ENCODE data around the gene B3GALT6.

The B3GALT6 gene

GRCh38 chr1:1230656-1231399 is 1.2 kb upstream of the B3GALT6 start:
- peak; percentile 16 for TF ChIP-seq CTCF (IDR thresholded peaks at IDR 0.05; ENCODE audit: poor library complexity, severe bottlenecking)
- ATAC-seq (ENCODE audit: low read depth): peak; percentile 11; the same call in 2 of the 3 replicates
- no peak for DNase-seq (ENCODE audit: low spot score)
- Histone ChIP-seq H3K36me3 (ENCODE audit: low read depth) (peaks cover 36% of the 10 kb centered on the region), H3K9me3 (ENCODE audit: severe bottlenecking) (no peaks in the 10 kb centered on the region), H3K4me3 (ENCODE audit: severe bottlenecking) (peak overlapping the region; percentile 90), H3K27me3 (ENCODE audit: insufficient read depth, poor library complexity, severe bottlenecking) (no peaks in the 10 kb centered on the region), H3K4me1 (ENCODE audit: insufficient read depth, poor library complexity, severe bottlenecking) (no peaks in the 10 kb centered on the region), H3K27ac (ENCODE audit: poor library complexity, severe bottlenecking) (peak overlapping the region; percentile 63)

- no peak for TF ChIP-seq CTCF (IDR thresholded peaks at IDR 0.05; ENCODE audit: poor library complexity, severe bottlenecking)
- H3K36me3 ChIP-seq (ENCODE audit: low read depth): peaks cover 31% of the 10 kb centered on the region
- no peaks in the 10 kb centered on the region for H3K4me1 ChIP-seq (ENCODE audit: insufficient read depth, poor library complexity, severe bottlenecking)
- H3K4me3 ChIP-seq (ENCODE audit: severe bottlenecking): peak within 1 kb of the TSS; percentile 90
- H3K27ac ChIP-seq (ENCODE audit: poor library complexity, severe bottlenecking): peak within 1 kb of the TSS; percentile 63
- no peaks in the 10 kb centered on the region for H3K27me3 ChIP-seq (ENCODE audit: insufficient read depth, poor library complexity, severe bottlenecking)
- ATAC-seq (ENCODE audit: low read depth) (peak; percentile 88), DNase-seq (ENCODE audit: low spot score) (peak; percentile 95)
- no peaks in the 10 kb centered on the region for H3K9me3 ChIP-seq (ENCODE audit: severe bottlenecking)
These were observed 433 bp upstream of the B3GALT6 start, which contains the start of gene SDF4 for GRCh38 chr1:1231400-1232207. SDF4 (minus strand) TSS chr1:1232001; CDS start chr1:1228772, 3,229 bp downstream.

DNA sequence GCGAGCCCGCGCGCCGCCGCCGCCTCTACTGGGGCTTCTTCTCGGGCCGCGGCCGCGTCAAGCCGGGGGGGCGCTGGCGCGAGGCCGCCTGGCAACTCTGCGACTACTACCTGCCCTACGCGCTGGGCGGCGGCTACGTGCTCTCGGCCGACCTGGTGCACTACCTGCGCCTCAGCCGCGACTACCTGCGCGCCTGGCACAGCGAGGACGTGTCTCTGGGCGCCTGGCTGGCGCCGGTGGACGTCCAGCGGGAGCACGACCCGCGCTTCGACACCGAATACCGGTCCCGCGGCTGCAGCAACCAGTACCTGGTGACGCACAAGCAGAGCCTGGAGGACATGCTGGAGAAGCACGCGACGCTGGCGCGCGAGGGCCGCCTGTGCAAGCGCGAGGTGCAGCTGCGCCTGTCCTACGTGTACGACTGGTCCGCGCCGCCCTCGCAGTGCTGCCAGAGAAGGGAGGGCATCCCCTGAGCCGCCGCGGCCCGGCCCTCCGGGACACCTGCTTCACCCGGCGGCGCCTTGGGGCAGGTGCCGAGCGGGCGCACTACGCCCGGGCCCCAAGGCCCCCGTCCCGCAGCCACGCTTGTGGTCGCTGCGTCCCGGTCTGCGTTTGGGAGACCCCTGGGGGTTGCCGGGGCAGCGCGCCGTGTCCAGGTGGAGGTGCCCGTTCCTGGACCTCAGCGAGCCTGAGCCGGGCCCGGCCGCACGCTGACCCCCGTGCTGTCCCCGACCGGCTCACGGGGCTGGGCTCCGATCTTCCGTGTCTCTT is 944 bp downstream of the B3GALT6 start:
- Histone ChIP-seq H3K36me3 (ENCODE audit: low read depth) (peaks cover 22% of the 10 kb centered on the region), H3K4me3 (ENCODE audit: severe bottlenecking) (peak overlapping the region; percentile 90), H3K27me3 (ENCODE audit: insufficient read depth, poor library complexity, severe bottlenecking) (no peaks in the 10 kb centered on the region), H3K27ac (ENCODE audit: poor library complexity, severe bottlenecking) (peak overlapping the region; percentile 63), H3K9me3 (ENCODE audit: severe bottlenecking) (no peaks in the 10 kb centered on the region), H3K4me1 (ENCODE audit: insufficient read depth, poor library complexity, severe bottlenecking) (peaks cover 5% of the 10 kb centered on the region)
- ATAC-seq (ENCODE audit: low read depth) (no peak), DNase-seq (ENCODE audit: low spot score) (no peak)
- no peak for TF ChIP-seq CTCF (IDR thresholded peaks at IDR 0.05; ENCODE audit: poor library complexity, severe bottlenecking)

- TF ChIP-seq CTCF (IDR thresholded peaks at IDR 0.05; ENCODE audit: poor library complexity, severe bottlenecking): no peak
- Histone ChIP-seq H3K27me3 (ENCODE audit: insufficient read depth, poor library complexity, severe bottlenecking) (no peaks in the 10 kb centered on the region), H3K4me3 (ENCODE audit: severe bottlenecking) (no peak overlapping the region), H3K4me1 (ENCODE audit: insufficient read depth, poor library complexity, severe bottlenecking) (peaks cover 10% of the 10 kb centered on the region), H3K36me3 (ENCODE audit: low read depth) (peaks cover 16% of the 10 kb centered on the region), H3K9me3 (ENCODE audit: severe bottlenecking) (no peaks in the 10 kb centered on the region), H3K27ac (ENCODE audit: poor library complexity, severe bottlenecking) (no peak overlapping the region)
- DNase-seq (ENCODE audit: low spot score) (no peak), ATAC-seq (ENCODE audit: low read depth) (no peak)
These were observed 1.5 kb downstream of the B3GALT6 start for GRCh38 chr1:1233567-1233892.

All from RWPE2 (cell line).